ENCODE data around the gene PPT2.
"Not testable (repeated sequence)": the region's sequence is repeated elsewhere in the genome, so short reads cannot be mapped to it uniquely, and the experiment has no call there.

PPT2 gene

DNA sequence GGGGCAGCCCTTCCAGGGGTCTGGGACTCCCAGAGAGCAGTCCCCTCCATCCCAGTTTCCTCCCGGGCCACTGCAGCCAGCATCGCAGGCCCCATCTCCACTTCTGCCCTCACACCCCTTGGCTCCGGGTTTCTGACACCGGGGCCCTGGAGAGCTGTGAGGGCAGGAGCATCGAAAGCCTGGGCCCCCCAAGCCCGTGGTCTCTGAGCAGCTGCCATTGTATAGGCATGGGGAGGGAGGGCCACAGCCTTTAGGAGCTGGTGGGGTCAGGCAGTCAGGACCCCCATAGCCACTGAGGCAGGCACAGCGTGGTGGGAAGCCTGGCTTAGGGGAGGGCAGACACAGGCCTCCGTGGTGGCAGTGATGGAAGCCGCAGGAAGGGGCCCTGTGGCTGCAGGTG lies 48.2 kb downstream of the PPT2 start:
- Histone ChIP-seq H3K4me3 (ENCODE audit: low read depth, low read length) (no peak overlapping the region), H3K4me1 (no peaks in the 10 kb centered on the region), H3K9me3 (no peaks in the 10 kb centered on the region), H3K36me3 (no peaks in the 10 kb centered on the region), H3K27me3 (peaks cover 5% of the 10 kb centered on the region; the same call in 1 of the 2 replicates)
- no peak for DNase-seq
- TF ChIP-seq CTCF (IDR thresholded peaks at IDR 0.05; ENCODE audit: low read depth, low read length): no peak

- no peak overlapping the region for H3K4me3 ChIP-seq (ENCODE audit: low read depth, low read length)
- no peaks in the 10 kb centered on the region for H3K36me3 ChIP-seq
- no peaks in the 10 kb centered on the region for H3K4me1 ChIP-seq
- H3K9me3 ChIP-seq: no peaks in the 10 kb centered on the region
- H3K27me3 ChIP-seq: peaks cover 5% of the 10 kb centered on the region; the same call in 1 of the 2 replicates
- no peak for TF ChIP-seq CTCF (IDR thresholded peaks at IDR 0.05; ENCODE audit: low read depth, low read length)
- DNase-seq: no peak
These were observed 49.7 kb downstream of the PPT2 start for GRCh38 chr6:32203426-32204267.

GRCh38 chr6:32204268-32204715 lies 50.4 kb downstream of the PPT2 start:
- no peaks in the 10 kb centered on the region for H3K9me3 ChIP-seq
- H3K36me3 ChIP-seq: no peaks in the 10 kb centered on the region
- peaks cover 5% of the 10 kb centered on the region; the same call in 1 of the 2 replicates for H3K27me3 ChIP-seq
- no peaks in the 10 kb centered on the region for H3K4me1 ChIP-seq
- DNase-seq: no peak
- no peak for TF ChIP-seq CTCF (IDR thresholded peaks at IDR 0.05; ENCODE audit: low read depth, low read length)
- H3K4me3 ChIP-seq (ENCODE audit: low read depth, low read length): no peak overlapping the region

- Histone ChIP-seq H3K36me3 (no peaks in the 10 kb centered on the region), H3K4me1 (no peaks in the 10 kb centered on the region), H3K4me3 (ENCODE audit: low read depth, low read length) (no peak overlapping the region), H3K27me3 (peaks cover 5% of the 10 kb centered on the region; the same call in 1 of the 2 replicates), H3K9me3 (no peaks in the 10 kb centered on the region)
- TF ChIP-seq CTCF (IDR thresholded peaks at IDR 0.05; ENCODE audit: low read depth, low read length): no peak
- DNase-seq: no peak
These were observed 55.1 kb downstream of the PPT2 start for GRCh38 chr6:32208996-32209395.

DNA sequence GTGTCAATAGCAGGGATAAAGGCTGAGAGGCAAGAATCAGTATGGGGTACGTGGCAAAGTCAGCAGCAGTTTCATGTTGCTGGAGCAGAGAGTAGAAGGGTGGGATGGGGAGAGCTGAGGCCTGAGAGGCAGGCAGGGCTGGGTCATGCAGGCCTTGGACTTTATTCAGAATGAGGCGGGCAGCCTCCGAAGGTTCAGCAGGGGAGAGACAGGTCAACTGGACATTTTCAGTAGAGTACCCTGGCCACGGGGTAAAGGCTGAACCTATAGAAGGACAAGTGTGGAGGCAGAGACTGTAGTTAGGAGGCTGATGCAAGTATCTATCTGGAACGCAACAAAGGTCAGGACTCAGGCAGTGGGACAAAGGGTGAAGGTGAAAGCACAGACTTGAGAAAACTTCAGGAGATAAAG lies 56.3 kb downstream of the PPT2 start:
- Histone ChIP-seq H3K36me3 (no peaks in the 10 kb centered on the region), H3K4me3 (ENCODE audit: low read depth, low read length) (no peak overlapping the region), H3K9me3 (no peaks in the 10 kb centered on the region), H3K4me1 (no peaks in the 10 kb centered on the region), H3K27me3 (no peaks in the 10 kb centered on the region)
- DNase-seq: no peak
- TF ChIP-seq CTCF (IDR thresholded peaks at IDR 0.05; ENCODE audit: low read depth, low read length): no peak

DNA sequence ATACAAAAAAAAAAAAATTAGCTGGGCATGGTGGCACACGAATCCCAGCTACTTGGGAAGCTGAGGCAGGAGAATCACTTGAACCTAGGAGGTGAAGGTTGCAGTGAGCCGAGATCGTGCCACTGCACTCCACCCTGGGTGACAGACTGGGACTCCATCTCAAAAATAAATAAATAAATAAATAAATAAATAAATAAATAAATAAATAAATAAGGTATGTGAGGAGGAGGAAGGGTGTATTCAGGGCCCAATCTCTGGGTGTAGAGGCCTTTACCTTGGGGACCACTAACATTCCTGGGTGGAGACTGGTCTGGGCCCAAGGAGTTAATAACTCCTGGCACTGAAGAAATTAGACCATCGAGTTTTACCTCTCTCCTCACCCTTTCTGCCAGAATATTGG lies 57.5 kb downstream of the PPT2 start:
- DNase-seq; H3K27me3 ChIP-seq; H3K4me3 ChIP-seq (ENCODE audit: low read depth, low read length); H3K4me1 ChIP-seq; H3K9me3 ChIP-seq; H3K36me3 ChIP-seq: not testable (repeated sequence)

Data from BE2C (cell line).